A549 treated with ZK216348 at 1 μM for 4 hours (cell line): ENCODE data around the gene ARHGEF10L. TPM values are rescaled to one million over a fixed set of nuclear protein-coding genes. Genes with fewer than 3 reads are reported as not detected.

Experiments used
- total RNA-seq: library from RNA; stranded (reverse); fragments of 200-300 nt; extraction: Qiagen RNA extraction; gene quantifications from 5 replicates; pipeline ENCODE4 v1.2.3, GENCODE V29; 2022; ENCODE audit warnings: low read depth

ARHGEF10L gene, protein sequence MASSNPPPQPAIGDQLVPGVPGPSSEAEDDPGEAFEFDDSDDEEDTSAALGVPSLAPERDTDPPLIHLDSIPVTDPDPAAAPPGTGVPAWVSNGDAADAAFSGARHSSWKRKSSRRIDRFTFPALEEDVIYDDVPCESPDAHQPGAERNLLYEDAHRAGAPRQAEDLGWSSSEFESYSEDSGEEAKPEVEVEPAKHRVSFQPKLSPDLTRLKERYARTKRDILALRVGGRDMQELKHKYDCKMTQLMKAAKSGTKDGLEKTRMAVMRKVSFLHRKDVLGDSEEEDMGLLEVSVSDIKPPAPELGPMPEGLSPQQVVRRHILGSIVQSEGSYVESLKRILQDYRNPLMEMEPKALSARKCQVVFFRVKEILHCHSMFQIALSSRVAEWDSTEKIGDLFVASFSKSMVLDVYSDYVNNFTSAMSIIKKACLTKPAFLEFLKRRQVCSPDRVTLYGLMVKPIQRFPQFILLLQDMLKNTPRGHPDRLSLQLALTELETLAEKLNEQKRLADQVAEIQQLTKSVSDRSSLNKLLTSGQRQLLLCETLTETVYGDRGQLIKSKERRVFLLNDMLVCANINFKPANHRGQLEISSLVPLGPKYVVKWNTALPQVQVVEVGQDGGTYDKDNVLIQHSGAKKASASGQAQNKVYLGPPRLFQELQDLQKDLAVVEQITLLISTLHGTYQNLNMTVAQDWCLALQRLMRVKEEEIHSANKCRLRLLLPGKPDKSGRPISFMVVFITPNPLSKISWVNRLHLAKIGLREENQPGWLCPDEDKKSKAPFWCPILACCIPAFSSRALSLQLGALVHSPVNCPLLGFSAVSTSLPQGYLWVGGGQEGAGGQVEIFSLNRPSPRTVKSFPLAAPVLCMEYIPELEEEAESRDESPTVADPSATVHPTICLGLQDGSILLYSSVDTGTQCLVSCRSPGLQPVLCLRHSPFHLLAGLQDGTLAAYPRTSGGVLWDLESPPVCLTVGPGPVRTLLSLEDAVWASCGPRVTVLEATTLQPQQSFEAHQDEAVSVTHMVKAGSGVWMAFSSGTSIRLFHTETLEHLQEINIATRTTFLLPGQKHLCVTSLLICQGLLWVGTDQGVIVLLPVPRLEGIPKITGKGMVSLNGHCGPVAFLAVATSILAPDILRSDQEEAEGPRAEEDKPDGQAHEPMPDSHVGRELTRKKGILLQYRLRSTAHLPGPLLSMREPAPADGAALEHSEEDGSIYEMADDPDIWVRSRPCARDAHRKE (N-terminal part only)
- total RNA-seq, result 4.0 to 8.2 TPM (median 7.3 TPM) in 5 replicates

GRCh38 chr1:17539477-17540254 lies at the start of gene ARHGEF10L:
Gene ARHGEF10L (plus strand): TSS chr1:17539698. CDS start chr1:17580596, 40,898 bp downstream.

Other genes starting within 250 kb of the ARHGEF10L start
- not detected in 5 replicates for gene PADI4, start 231.5 kb upstream of the ARHGEF10L start, total RNA-seq
- gene PADI6, start 167.5 kb upstream of the ARHGEF10L start, total RNA-seq, result not detected in 5 replicates
- 53.1 to 69.7 TPM (median 58.6 TPM) in 5 replicates for gene RCC2, start 100.0 kb upstream of the ARHGEF10L start, total RNA-seq
- 1.3 to 1.9 TPM (median 1.6 TPM) in 5 replicates for gene ACTL8, start 215.6 kb downstream of the ARHGEF10L start, total RNA-seq